Measurements from ENCODE around the gene IL17F. TPM values are rescaled to one million over a fixed set of nuclear protein-coding genes. Genes with fewer than 3 reads are reported as not detected.

IL17F gene
- polyA plus RNA-seq, 1 donor (not counting 4 experiments of a cell fraction or from before 2014, with no cell fraction given), result not detected

GRCh38 chr6:52283111-52283510 is 38.8 kb upstream of the IL17F start:
- H3K9ac ChIP-seq (ENCODE audit: control insufficient read depth, extremely low read depth, insufficient read depth, low read length), result peak overlapping the region; percentile 18
- dilution Hi-C loops (cut with MboI; ENCODE audit: extremely low pct_ligation_motif_present, low sequenced_read_pairs), result no loop called here
- DNase-seq (ENCODE audit: low read depth, low spot score), result no peak
- peak overlapping the region; percentile 5 to 95 (median 92) for H3K4me3 ChIP-seq (ENCODE audit: control insufficient read depth in 2 of 3, extremely low read depth in 1 of 3, insufficient read depth in 2 of 3, low read depth in 1 of 3, low read length in 3 of 3)
- H3K79me2 ChIP-seq (ENCODE audit: control insufficient read depth, insufficient read depth, low read length), result peaks cover 27% of the 10 kb centered on the region
- no peaks in the 10 kb centered on the region for H4K20me1 ChIP-seq (ENCODE audit: control insufficient read depth, extremely low read depth, insufficient read depth, low read length)
- FAIRE-seq, result no peak
- H2AFZ ChIP-seq (ENCODE audit: control insufficient read depth, low read length), result no peak overlapping the region
- no peaks in the 10 kb centered on the region for H3K27me3 ChIP-seq (ENCODE audit: control insufficient read depth, extremely low read depth, insufficient read depth, low read length)
- H3K4me1 ChIP-seq (ENCODE audit: control insufficient read depth, extremely low read depth, insufficient read depth, low read length), result peaks cover 10% of the 10 kb centered on the region
- no peak for TF ChIP-seq CTCF (optimal IDR thresholded peaks at IDR 0.05 in 1 of 3, IDR thresholded peaks at IDR 0.05 in 1 of 3, conservative IDR thresholded peaks at IDR 0.05 in 1 of 3; ENCODE audit: extremely low read depth in 1 of 3, insufficient read depth in 2 of 3, low read length in 3 of 3)
- TF ChIP-seq EZH2 (IDR thresholded peaks at IDR 0.05; ENCODE audit: low read length), result no peak
- no peak overlapping the region for H3K27ac ChIP-seq (ENCODE audit: control insufficient read depth, insufficient read depth, low read length)
- H3K9me1 ChIP-seq (ENCODE audit: control insufficient read depth, extremely low read depth, insufficient read depth, low read length), result no peaks in the 10 kb centered on the region
- H3K9me3 ChIP-seq (ENCODE audit: control insufficient read depth, low read depth, low read length), result no peaks in the 10 kb centered on the region
- peak overlapping the region; percentile 69 for H3K4me2 ChIP-seq (ENCODE audit: control insufficient read depth, extremely low read depth, insufficient read depth, low read depth, low read length)
- peaks cover 4 to 19% of the 10 kb centered on the region in 2 experiments for H3K36me3 ChIP-seq (ENCODE audit: control insufficient read depth in 2 of 2, extremely low read depth in 1 of 2, insufficient read depth in 2 of 2, low read length in 2 of 2)

GRCh38 chr6:52276130-52276529 is 31.8 kb upstream of the IL17F start:
- no peak overlapping the region for H2AFZ ChIP-seq (ENCODE audit: control insufficient read depth, low read length)
- H3K27me3 ChIP-seq (ENCODE audit: control insufficient read depth, extremely low read depth, insufficient read depth, low read length), result no peaks in the 10 kb centered on the region
- H3K9me1 ChIP-seq (ENCODE audit: control insufficient read depth, extremely low read depth, insufficient read depth, low read length), result no peaks in the 10 kb centered on the region
- H3K79me2 ChIP-seq (ENCODE audit: control insufficient read depth, insufficient read depth, low read length), result peaks cover 3% of the 10 kb centered on the region
- H3K9ac ChIP-seq (ENCODE audit: control insufficient read depth, extremely low read depth, insufficient read depth, low read length), result no peak overlapping the region
- DNase-seq (ENCODE audit: low read depth, low spot score) (no peak), FAIRE-seq (no peak)
- H3K4me2 ChIP-seq (ENCODE audit: control insufficient read depth, extremely low read depth, insufficient read depth, low read depth, low read length), result no peak overlapping the region
- no peaks in the 10 kb centered on the region for H3K4me1 ChIP-seq (ENCODE audit: control insufficient read depth, extremely low read depth, insufficient read depth, low read length)
- no peak overlapping the region for H3K4me3 ChIP-seq (ENCODE audit: control insufficient read depth in 2 of 3, extremely low read depth in 1 of 3, insufficient read depth in 2 of 3, low read depth in 1 of 3, low read length in 3 of 3)
- H4K20me1 ChIP-seq (ENCODE audit: control insufficient read depth, extremely low read depth, insufficient read depth, low read length), result no peaks in the 10 kb centered on the region
- H3K36me3 ChIP-seq (ENCODE audit: control insufficient read depth in 2 of 2, extremely low read depth in 1 of 2, insufficient read depth in 2 of 2, low read length in 2 of 2), result peaks cover 7 to 40% of the 10 kb centered on the region in 2 experiments
- no peaks in the 10 kb centered on the region for H3K9me3 ChIP-seq (ENCODE audit: control insufficient read depth, low read depth, low read length)
- dilution Hi-C loops (cut with MboI; ENCODE audit: extremely low pct_ligation_motif_present, low sequenced_read_pairs), result no loop called here
- TF ChIP-seq CTCF (optimal IDR thresholded peaks at IDR 0.05 in 1 of 3, IDR thresholded peaks at IDR 0.05 in 1 of 3, conservative IDR thresholded peaks at IDR 0.05 in 1 of 3; ENCODE audit: extremely low read depth in 1 of 3, insufficient read depth in 2 of 3, low read length in 3 of 3) (no peak), EZH2 (IDR thresholded peaks at IDR 0.05; ENCODE audit: low read length) (no peak)
- H3K27ac ChIP-seq (ENCODE audit: control insufficient read depth, insufficient read depth, low read length), result no peak overlapping the region
